ENCODE data around the gene CLDN4. TPM values are rescaled to one million over a fixed set of nuclear protein-coding genes. Genes with fewer than 3 reads are reported as not detected.
"Not testable (repeated sequence)": the region's sequence is repeated elsewhere in the genome, so short reads cannot be mapped to it uniquely, and the experiment has no call there.

The CLDN4 gene
- total RNA-seq, 2 donors from 2014 or later, result 162 to 216 TPM

- H3K9me3 ChIP-seq, result no peaks in the 10 kb centered on the region
- peak; percentile 63 for DNase-seq (ENCODE audit: low spot score)
- H3K27ac ChIP-seq, result no peak overlapping the region
- no peaks in the 10 kb centered on the region for H3K36me3 ChIP-seq
- 13% methylated on average over 11 of the region's 11 CpGs for WGBS
- TF ChIP-seq CTCF (IDR thresholded peaks at IDR 0.05) (peak; percentile 26 to 82 (median 64)), POLR2AphosphoS5 (IDR thresholded peaks at IDR 0.05) (peak; percentile 50), POLR2A (IDR thresholded peaks at IDR 0.05) (no peak)
- H3K4me3 ChIP-seq, result no peak overlapping the region
- intact Hi-C loops (cut with DNase I), result no loop called here
- no peaks in the 10 kb centered on the region for H3K4me1 ChIP-seq (replicated peaks)
- H3K27me3 ChIP-seq (replicated peaks; ENCODE audit: insufficient read depth), result no peaks in the 10 kb centered on the region
Measured at GRCh38 chr7:73811760-73812168, 19.0 kb upstream of the CLDN4 start.

- intact Hi-C loops (cut with DNase I), result no loop called here
- no peak overlapping the region for H3K27ac ChIP-seq
- H3K9me3 ChIP-seq, result no peaks in the 10 kb centered on the region
- TF ChIP-seq POLR2A (IDR thresholded peaks at IDR 0.05), result no peak
- no peak for TF ChIP-seq CTCF (IDR thresholded peaks at IDR 0.05)
- TF ChIP-seq POLR2AphosphoS5 (IDR thresholded peaks at IDR 0.05), result no peak
- no peaks in the 10 kb centered on the region for H3K27me3 ChIP-seq (replicated peaks; ENCODE audit: insufficient read depth)
- no peaks in the 10 kb centered on the region for H3K4me1 ChIP-seq (replicated peaks)
- 97% methylated on average over 3 of the region's 3 CpGs for WGBS
- no peak for DNase-seq (ENCODE audit: low spot score)
- H3K36me3 ChIP-seq, result no peaks in the 10 kb centered on the region
- no peak overlapping the region for H3K4me3 ChIP-seq
Measured at GRCh38 chr7:73812996-73813395, 17.8 kb upstream of the CLDN4 start.

- intact Hi-C loops (cut with DNase I), result no loop called here
Measured at GRCh38 chr7:73815436-73815835, 15.4 kb upstream of the CLDN4 start.

GRCh38 chr7:73817121-73817520 lies 13.7 kb upstream of the CLDN4 start:
- H3K27me3 ChIP-seq (replicated peaks; ENCODE audit: insufficient read depth), result no peaks in the 10 kb centered on the region
- intact Hi-C loops (cut with DNase I), result no loop called here
- no peak overlapping the region for H3K27ac ChIP-seq
- no peak overlapping the region for H3K4me3 ChIP-seq
- H3K9me3 ChIP-seq, result no peaks in the 10 kb centered on the region
- 90% methylated on average over 6 of the region's 6 CpGs for WGBS
- DNase-seq (ENCODE audit: low spot score), result no peak
- H3K36me3 ChIP-seq, result no peaks in the 10 kb centered on the region
- TF ChIP-seq POLR2AphosphoS5 (IDR thresholded peaks at IDR 0.05), result no peak
- no peak for TF ChIP-seq CTCF (IDR thresholded peaks at IDR 0.05)
- TF ChIP-seq POLR2A (IDR thresholded peaks at IDR 0.05), result no peak
- no peaks in the 10 kb centered on the region for H3K4me1 ChIP-seq (replicated peaks)

More at GRCh38 chr7:73815436-73815835, 15.4 kb upstream of the CLDN4 start:
- no peak for DNase-seq (ENCODE audit: low spot score)
- Histone ChIP-seq H3K27ac (no peak overlapping the region), H3K4me1 (replicated peaks) (no peaks in the 10 kb centered on the region), H3K4me3 (no peak overlapping the region), H3K36me3 (no peaks in the 10 kb centered on the region), H3K27me3 (replicated peaks; ENCODE audit: insufficient read depth) (no peaks in the 10 kb centered on the region), H3K9me3 (no peaks in the 10 kb centered on the region)
- WGBS, result 79% methylated on average over 8 of the region's 8 CpGs
- TF ChIP-seq POLR2A (IDR thresholded peaks at IDR 0.05), result no peak
- TF ChIP-seq CTCF (IDR thresholded peaks at IDR 0.05), result no peak

- 85% methylated on average over 7 of the region's 7 CpGs for WGBS
- Histone ChIP-seq H3K4me3 (no peak overlapping the region), H3K4me1 (replicated peaks) (no peaks in the 10 kb centered on the region), H3K27me3 (replicated peaks; ENCODE audit: insufficient read depth) (no peaks in the 10 kb centered on the region), H3K27ac (no peak overlapping the region), H3K9me3 (no peaks in the 10 kb centered on the region), H3K36me3 (no peaks in the 10 kb centered on the region)
- no peak for TF ChIP-seq CTCF (IDR thresholded peaks at IDR 0.05)
- TF ChIP-seq POLR2A (IDR thresholded peaks at IDR 0.05), result no peak
- TF ChIP-seq POLR2AphosphoS5 (IDR thresholded peaks at IDR 0.05), result no peak
- intact Hi-C loops (cut with DNase I), result no loop called here
- no peak for DNase-seq (ENCODE audit: low spot score)
Measured at GRCh38 chr7:73820013-73820412, 10.8 kb upstream of the CLDN4 start.

GRCh38 chr7:73821597-73822285 lies 9.1 kb upstream of the CLDN4 start:
- 94% methylated on average over 14 of the region's 14 CpGs for WGBS
- H3K27me3 ChIP-seq (replicated peaks; ENCODE audit: insufficient read depth); H3K4me1 ChIP-seq (replicated peaks); intact Hi-C loops (cut with DNase I); DNase-seq (ENCODE audit: low spot score); H3K36me3 ChIP-seq; H3K9me3 ChIP-seq; H3K4me3 ChIP-seq: not testable (repeated sequence)
- peak overlapping the region in 1 of 2 donors; percentile 63 for H3K27ac ChIP-seq
